ENCODE data around the gene SERPINA9.

Gene SERPINA9

DNA sequence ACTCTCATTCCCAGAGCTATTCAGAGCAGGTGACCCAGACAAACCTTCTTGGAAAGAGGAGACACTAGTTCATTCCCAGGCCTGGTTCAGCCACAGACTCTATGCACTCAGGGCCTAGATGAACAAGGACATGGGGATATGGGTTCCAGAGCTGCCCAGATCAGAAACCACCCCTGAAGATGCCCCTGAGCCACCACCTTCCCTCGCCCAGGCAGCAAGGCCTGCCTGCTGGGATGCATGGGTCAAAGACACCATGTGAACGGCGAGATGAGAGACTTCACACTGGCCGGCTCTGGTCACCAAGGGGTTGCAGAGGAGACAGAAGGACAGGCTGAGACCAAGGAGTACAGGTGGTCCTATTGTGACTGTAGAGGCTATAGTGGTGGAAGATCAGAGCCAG lies 29.2 kb upstream of the SERPINA9 start:
- H3K4me3 ChIP-seq (ENCODE audit: low read depth, low read length) = no peak overlapping the region
- TF ChIP-seq POLR2A (IDR thresholded peaks at IDR 0.05; ENCODE audit: extremely low read depth, insufficient read length) (no peak), MYC (IDR thresholded peaks at IDR 0.05; ENCODE audit: low read depth, low read length) (no peak)
- TF ChIP-seq, protein P1, sequence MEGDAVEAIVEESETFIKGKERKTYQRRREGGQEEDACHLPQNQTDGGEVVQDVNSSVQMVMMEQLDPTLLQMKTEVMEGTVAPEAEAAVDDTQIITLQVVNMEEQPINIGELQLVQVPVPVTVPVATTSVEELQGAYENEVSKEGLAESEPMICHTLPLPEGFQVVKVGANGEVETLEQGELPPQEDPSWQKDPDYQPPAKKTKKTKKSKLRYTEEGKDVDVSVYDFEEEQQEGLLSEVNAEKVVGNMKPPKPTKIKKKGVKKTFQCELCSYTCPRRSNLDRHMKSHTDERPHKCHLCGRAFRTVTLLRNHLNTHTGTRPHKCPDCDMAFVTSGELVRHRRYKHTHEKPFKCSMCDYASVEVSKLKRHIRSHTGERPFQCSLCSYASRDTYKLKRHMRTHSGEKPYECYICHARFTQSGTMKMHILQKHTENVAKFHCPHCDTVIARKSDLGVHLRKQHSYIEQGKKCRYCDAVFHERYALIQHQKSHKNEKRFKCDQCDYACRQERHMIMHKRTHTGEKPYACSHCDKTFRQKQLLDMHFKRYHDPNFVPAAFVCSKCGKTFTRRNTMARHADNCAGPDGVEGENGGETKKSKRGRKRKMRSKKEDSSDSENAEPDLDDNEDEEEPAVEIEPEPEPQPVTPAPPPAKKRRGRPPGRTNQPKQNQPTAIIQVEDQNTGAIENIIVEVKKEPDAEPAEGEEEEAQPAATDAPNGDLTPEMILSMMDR (IDR thresholded peaks at IDR 0.05; ENCODE audit: low read depth, low read length) = no peak
- TF ChIP-seq, protein P2, sequence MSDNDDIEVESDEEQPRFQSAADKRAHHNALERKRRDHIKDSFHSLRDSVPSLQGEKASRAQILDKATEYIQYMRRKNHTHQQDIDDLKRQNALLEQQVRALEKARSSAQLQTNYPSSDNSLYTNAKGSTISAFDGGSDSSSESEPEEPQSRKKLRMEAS (IDR thresholded peaks at IDR 0.05; ENCODE audit: low read depth, low read length) = no peak
- DNase-seq (ENCODE audit: low read depth) = no peak

DNA sequence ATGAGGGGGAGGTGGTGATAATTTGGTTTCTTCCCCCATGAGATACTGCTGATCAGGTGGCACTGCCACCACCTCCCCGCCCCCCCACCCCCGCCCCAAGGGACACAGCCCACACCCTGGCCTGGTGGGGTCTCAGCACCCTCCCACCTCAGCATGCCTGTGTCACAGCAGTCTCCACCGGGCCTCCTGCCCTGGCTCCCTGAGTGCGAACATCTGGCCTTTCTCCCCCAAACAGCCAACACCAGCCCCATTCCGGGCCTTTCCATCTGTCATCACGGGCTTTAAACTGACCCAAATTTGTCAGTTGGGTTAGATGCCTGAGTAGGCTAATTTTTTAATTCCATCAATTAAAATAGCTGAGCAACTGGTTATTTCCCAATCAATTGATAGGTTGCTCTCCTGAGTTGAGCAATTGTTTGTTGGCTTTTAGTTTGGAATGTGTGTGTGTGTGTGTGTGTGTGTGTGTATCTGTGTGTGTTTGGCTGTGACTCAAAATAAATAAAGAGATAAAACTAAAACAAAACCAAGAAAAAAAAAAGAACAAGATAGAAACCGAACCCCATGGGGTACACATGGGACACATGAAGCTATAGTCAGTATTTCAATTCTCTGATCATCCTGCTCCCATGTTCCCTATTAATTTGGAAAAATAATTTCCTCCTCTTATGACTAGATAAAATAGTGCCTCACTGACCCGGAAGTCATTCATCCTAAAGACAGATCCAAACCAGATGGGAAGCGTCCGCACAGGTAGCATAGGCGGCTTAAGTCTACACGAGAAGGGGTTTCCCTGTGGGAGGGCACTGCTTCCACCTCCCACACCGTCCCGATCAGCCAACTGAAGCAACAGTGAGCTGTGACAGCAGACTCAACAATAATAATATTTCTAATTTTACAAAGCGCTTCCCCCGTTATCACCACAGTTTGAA lies 25.9 kb upstream of the SERPINA9 start:
- no peak overlapping the region for H3K4me3 ChIP-seq (ENCODE audit: low read depth, low read length)
- no peak for DNase-seq (ENCODE audit: low read depth)
- TF ChIP-seq, protein P2 (IDR thresholded peaks at IDR 0.05; ENCODE audit: low read depth, low read length) = no peak
- no peak for TF ChIP-seq MYC (IDR thresholded peaks at IDR 0.05; ENCODE audit: low read depth, low read length)
- TF ChIP-seq, protein P1 (IDR thresholded peaks at IDR 0.05; ENCODE audit: low read depth, low read length) = no peak
- no peak for TF ChIP-seq POLR2A (IDR thresholded peaks at IDR 0.05; ENCODE audit: extremely low read depth, insufficient read length)

DNA sequence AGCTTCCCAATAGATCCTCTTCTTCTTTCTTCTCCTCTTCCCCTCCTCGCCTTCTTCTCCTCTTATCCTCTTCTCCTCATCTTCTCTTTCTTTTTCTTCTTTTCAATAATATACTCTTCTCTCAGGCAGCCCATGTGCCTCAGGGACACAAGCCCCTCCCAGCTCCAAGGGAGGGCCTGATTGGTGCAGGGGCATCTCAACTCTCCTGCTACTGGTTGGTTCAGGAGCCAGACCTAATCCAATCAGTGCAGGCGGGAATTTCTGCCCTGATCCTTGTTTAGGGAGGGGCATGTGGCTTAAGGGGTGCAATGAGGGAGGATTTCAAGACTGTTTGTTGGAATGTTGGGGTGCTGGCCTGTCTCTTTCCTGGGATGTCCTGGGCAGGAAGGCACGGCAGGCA lies 24.3 kb upstream of the SERPINA9 start:
- no peak overlapping the region for H3K4me3 ChIP-seq (ENCODE audit: low read depth, low read length)
- TF ChIP-seq, protein P2 (IDR thresholded peaks at IDR 0.05; ENCODE audit: low read depth, low read length) = no peak
- TF ChIP-seq POLR2A (IDR thresholded peaks at IDR 0.05; ENCODE audit: extremely low read depth, insufficient read length) = no peak
- TF ChIP-seq MYC (IDR thresholded peaks at IDR 0.05; ENCODE audit: low read depth, low read length) = no peak
- TF ChIP-seq, protein P1 (IDR thresholded peaks at IDR 0.05; ENCODE audit: low read depth, low read length) = no peak
- DNase-seq (ENCODE audit: low read depth) = no peak

DNA sequence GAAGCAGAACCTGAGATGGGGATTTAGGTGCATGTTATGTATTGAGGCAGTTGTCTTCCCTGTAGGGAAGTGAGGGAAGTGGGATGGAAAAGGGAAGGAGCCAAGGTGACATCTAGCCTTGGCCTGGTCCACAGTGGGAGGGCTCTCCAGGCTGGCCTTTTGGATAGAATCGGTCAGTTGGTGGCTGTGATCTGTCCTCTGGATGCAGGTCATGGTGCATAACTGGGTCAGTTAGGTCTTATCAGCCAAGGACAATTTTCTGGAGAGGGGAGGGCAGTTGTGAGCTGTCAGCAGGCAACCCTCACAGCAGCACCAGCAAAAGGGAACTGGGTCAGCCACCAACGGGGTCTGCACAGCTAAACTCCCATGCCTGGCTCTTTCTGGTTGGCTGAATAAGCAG lies 23.7 kb upstream of the SERPINA9 start:
- TF ChIP-seq, protein P1 (IDR thresholded peaks at IDR 0.05; ENCODE audit: low read depth, low read length) = no peak
- no peak overlapping the region for H3K4me3 ChIP-seq (ENCODE audit: low read depth, low read length)
- no peak for DNase-seq (ENCODE audit: low read depth)

DNA sequence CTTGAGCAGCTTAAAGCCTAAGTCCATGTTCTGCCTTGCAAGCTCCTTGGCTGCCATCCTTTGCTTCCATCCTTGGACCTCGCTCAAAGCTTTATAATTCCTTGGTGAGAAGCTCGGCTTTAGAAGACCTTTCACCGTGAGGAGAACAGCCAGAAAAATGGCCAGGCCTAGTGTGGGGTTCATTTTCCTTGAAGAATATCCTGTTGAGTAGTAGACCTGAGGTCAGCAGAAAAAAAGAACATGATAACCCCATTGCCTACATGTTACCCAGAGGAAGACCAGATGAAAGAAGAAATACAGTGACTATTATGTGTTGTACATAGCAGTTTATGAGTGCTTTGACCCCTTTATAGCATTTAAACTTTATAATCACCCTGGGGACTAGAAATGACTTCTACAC lies 22.2 kb upstream of the SERPINA9 start:
- DNase-seq (ENCODE audit: low read depth) = no peak
- TF ChIP-seq, protein P2 (IDR thresholded peaks at IDR 0.05; ENCODE audit: low read depth, low read length) = no peak
- TF ChIP-seq POLR2A (IDR thresholded peaks at IDR 0.05; ENCODE audit: extremely low read depth, insufficient read length) = no peak
- no peak for TF ChIP-seq MYC (IDR thresholded peaks at IDR 0.05; ENCODE audit: low read depth, low read length)
- TF ChIP-seq, protein P1 (IDR thresholded peaks at IDR 0.05; ENCODE audit: low read depth, low read length) = no peak
- H3K4me3 ChIP-seq (ENCODE audit: low read depth, low read length) = no peak overlapping the region
